ENCODE results near the gene CCL19. TPM values are rescaled to one million over a fixed set of nuclear protein-coding genes. Genes with fewer than 3 reads are reported as not detected.

Gene CCL19
- total RNA-seq, 1 donor from 2014 or later: not detected

DNA sequence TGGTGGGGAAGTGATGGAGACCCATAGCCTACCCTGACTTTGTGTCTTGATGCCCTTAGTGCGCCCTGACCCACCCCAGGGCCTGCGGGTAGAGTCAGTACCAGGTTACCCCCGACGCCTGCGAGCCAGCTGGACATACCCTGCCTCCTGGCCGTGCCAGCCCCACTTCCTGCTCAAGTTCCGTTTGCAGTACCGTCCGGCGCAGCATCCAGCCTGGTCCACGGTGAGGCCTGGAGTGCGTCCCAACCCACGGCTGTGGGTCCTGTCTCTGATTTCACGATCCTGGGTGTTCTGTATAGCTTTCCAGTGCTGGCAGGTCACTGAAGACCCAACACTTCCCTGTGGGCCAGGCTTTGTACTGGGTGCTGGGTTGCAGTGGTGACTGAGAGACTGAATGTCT, 32.6 kb downstream of the CCL19 start:
- no peaks in the 10 kb centered on the region for H3K27me3 Mint-ChIP-seq
- no peak for DNase-seq (ENCODE audit: extremely low spot score, unreplicated experiment)
- no peak overlapping the region for H3K27ac Mint-ChIP-seq
- no peaks in the 10 kb centered on the region for H3K9me3 Mint-ChIP-seq
- TF ChIP-seq, protein P1, sequence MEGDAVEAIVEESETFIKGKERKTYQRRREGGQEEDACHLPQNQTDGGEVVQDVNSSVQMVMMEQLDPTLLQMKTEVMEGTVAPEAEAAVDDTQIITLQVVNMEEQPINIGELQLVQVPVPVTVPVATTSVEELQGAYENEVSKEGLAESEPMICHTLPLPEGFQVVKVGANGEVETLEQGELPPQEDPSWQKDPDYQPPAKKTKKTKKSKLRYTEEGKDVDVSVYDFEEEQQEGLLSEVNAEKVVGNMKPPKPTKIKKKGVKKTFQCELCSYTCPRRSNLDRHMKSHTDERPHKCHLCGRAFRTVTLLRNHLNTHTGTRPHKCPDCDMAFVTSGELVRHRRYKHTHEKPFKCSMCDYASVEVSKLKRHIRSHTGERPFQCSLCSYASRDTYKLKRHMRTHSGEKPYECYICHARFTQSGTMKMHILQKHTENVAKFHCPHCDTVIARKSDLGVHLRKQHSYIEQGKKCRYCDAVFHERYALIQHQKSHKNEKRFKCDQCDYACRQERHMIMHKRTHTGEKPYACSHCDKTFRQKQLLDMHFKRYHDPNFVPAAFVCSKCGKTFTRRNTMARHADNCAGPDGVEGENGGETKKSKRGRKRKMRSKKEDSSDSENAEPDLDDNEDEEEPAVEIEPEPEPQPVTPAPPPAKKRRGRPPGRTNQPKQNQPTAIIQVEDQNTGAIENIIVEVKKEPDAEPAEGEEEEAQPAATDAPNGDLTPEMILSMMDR (conservative IDR thresholded peaks at IDR 0.05): no peak
- H3K4me1 Mint-ChIP-seq (ENCODE audit: unreplicated experiment): peaks cover 16% of the 10 kb centered on the region
- no peak overlapping the region for H3K4me3 Mint-ChIP-seq
- peaks cover 5% of the 10 kb centered on the region for H3K36me3 Mint-ChIP-seq

DNA sequence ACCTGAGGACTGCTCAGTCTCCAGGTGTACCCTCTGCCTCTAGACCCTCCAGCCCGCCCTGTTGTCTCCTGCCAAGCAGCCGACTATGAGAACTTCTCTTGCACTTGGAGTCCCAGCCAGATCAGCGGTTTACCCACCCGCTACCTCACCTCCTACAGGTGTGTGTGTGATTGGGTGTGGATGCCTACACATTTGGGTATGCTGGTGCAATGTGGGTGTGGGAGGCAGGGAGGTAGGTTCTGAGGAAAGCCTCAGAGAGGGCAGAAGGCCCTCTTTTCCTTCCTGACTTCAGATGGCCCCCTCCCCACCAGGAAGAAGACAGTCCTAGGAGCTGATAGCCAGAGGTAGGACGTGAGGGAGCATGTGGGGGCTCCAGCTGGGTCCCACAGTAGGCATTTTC, 34.1 kb downstream of the CCL19 start:
- Mint-ChIP-seq H3K4me1 (ENCODE audit: unreplicated experiment) (peaks cover 31% of the 10 kb centered on the region), H3K36me3 (no peaks in the 10 kb centered on the region), H3K9me3 (no peaks in the 10 kb centered on the region), H3K27me3 (peaks cover 3% of the 10 kb centered on the region), H3K4me3 (no peak overlapping the region), H3K27ac (no peak overlapping the region)
- no peak for DNase-seq (ENCODE audit: extremely low spot score, unreplicated experiment)
- TF ChIP-seq, protein P1 (conservative IDR thresholded peaks at IDR 0.05): no peak

DNA sequence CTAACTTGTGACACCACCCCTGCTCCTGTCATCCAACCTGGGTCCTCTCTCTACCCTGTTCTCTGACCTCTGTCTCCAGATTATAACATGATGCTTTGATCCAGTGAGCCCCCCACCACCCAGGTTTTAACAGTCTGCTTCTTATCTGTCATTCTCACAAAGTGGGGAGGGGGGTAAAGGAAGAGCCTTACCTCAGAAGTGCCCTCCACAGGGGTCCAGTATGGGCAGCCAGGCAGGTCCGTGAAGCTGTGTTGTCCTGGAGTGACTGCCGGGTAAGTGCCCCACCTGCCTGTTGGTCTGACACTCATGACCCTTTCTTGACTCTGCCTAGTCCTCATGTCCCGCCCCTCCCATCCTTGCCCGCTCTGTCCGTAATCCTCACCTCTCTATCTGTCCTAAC, 35.7 kb downstream of the CCL19 start:
- peaks cover 3% of the 10 kb centered on the region for H3K27me3 Mint-ChIP-seq
- no peak for DNase-seq (ENCODE audit: extremely low spot score, unreplicated experiment)
- TF ChIP-seq, protein P1 (conservative IDR thresholded peaks at IDR 0.05): no peak
- H3K9me3 Mint-ChIP-seq: no peaks in the 10 kb centered on the region
- H3K36me3 Mint-ChIP-seq: no peaks in the 10 kb centered on the region
- H3K4me3 Mint-ChIP-seq: peak overlapping the region; percentile 9
- H3K4me1 Mint-ChIP-seq (ENCODE audit: unreplicated experiment): peaks cover 41% of the 10 kb centered on the region
- H3K27ac Mint-ChIP-seq: no peak overlapping the region

DNA sequence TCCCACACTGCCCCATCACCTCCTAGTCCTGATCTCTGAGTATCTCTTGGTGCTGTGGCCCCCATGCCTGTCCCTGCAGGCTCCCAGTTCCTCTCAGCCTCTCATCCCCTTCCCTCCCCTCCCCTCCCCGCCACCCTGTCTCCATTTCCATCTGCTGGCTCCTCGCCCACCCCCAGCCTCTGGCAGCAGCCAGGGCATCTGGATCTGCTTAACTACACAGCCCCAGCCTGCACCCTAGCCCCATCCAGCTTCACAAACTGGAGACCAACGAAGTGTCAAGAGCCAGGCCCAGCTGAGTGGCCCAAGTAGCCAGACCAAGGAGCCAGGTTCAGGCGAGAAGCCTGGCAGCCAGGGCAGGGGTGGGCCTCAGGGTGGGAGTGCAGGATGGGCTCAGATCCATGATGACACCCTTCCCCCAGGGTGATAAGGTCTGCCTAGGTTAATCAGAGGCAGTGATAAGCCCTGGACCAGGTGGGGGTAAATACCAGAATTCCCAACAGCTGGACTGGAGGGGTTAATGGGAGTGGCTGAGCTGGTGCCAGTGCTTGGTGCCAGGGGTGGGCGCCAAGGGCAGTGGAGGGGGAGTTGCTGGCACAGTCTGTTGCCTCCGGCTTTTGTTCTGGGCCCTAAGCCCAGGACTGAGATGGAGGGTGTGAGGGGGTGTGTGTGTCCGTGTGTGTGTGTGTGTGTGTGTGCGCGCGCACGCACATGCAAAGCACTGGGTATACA, 36.6 kb downstream of the CCL19 start:
- Mint-ChIP-seq H3K36me3 (peaks cover under 1% of the 10 kb centered on the region), H3K27ac (peak overlapping the region; percentile 75), H3K4me1 (ENCODE audit: unreplicated experiment) (peaks cover 41% of the 10 kb centered on the region), H3K4me3 (peak overlapping the region; percentile 75), H3K27me3 (peaks cover 3% of the 10 kb centered on the region), H3K9me3 (no peaks in the 10 kb centered on the region)
- DNase-seq (ENCODE audit: extremely low spot score, unreplicated experiment): no peak
- TF ChIP-seq, protein P1 (conservative IDR thresholded peaks at IDR 0.05): no peak

DNA sequence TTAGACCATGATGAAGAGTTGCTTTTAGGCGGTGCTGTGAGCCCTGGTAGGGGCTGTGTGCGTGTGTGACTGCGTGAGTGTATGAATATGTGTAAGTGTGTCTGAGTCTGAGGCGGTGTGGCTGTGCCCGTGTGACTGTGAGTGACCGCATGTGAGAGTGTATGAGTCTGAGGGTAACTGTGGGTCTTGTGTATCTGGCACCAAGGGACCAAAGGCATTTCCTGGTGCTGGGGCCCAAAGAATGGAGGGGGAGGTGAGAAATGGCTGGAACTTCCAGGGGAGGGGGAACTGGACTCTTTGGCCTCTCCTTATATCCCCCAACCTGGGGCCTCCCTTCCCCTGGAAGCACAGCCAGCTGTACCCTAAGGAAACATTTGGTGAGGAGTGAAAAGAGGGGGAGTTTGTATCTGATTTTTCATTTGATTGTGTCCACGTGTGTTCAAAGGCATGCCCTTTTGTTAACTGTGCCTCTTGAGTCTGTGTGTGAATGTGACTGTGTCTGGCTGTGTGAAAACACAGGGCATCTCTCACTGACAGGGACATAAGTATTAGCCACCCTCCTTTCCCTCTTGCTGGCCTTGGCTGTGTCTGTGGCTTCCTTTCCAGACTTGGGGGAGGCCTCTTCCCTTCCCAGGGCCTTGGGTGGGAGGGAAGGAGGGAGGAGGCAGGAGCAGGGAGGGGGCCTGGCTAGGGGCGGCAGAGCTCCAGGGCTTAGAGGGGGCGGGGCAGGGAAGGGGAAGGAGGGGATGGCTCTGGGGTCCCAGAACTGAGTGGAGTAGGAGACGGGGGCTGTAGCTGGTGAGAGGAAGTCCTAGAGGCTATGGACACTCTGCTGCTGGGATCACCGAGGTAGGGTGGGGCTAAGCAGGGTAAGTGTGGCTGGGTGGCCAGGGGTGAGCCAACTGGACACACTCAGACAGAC, 37.7 kb downstream of the CCL19 start:
- Mint-ChIP-seq H3K36me3 (peaks cover 6% of the 10 kb centered on the region), H3K9me3 (no peaks in the 10 kb centered on the region), H3K4me3 (peak overlapping the region; percentile 90), H3K27me3 (peaks cover 3% of the 10 kb centered on the region), H3K27ac (peak overlapping the region; percentile 87), H3K4me1 (ENCODE audit: unreplicated experiment) (peaks cover 41% of the 10 kb centered on the region)
- TF ChIP-seq, protein P1 (conservative IDR thresholded peaks at IDR 0.05): no peak
- no peak for DNase-seq (ENCODE audit: extremely low spot score, unreplicated experiment)

Data from type B pancreatic cell (in vitro differentiated cells).